ENCODE results near the gene FXYD1.

GRCh38 chr19:35166100-35167063, 27.8 kb downstream of the FXYD1 start:
- no peak for TF ChIP-seq MAX (IDR thresholded peaks at IDR 0.05)
- no peak for TF ChIP-seq TCF12 (IDR thresholded peaks at IDR 0.05; ENCODE audit: low read depth)
- no peak for TF ChIP-seq USF1 (IDR thresholded peaks at IDR 0.05)
- no peak for TF ChIP-seq TAF1 (IDR thresholded peaks at IDR 0.05; ENCODE audit: low read depth)
